HUES6 (cell line): ENCODE results near the gene USE1.

Experiments
- H3K27ac ChIP-seq: 2 replicates; pipeline ENCODE4 v1.7.0; 2013; ENCODE audit warnings: low read depth, mild to moderate bottlenecking, low read length, inconsistent platforms
- H3K27me3 ChIP-seq: 2 replicates; pipeline ENCODE4 v1.6.1; 2013; ENCODE audit warnings: low read length; ENCODE audit not compliant: control insufficient read depth, insufficient read depth
- H3K36me3 ChIP-seq: 2 replicates; pipeline ENCODE4 v1.6.1; 2013; ENCODE audit warnings: low read length; ENCODE audit not compliant: control insufficient read depth, insufficient read depth
- H3K4me1 ChIP-seq: 2 replicates; pipeline ENCODE4 v1.6.1; 2013; ENCODE audit warnings: low read length; ENCODE audit not compliant: control insufficient read depth, insufficient read depth
- H3K4me3 ChIP-seq: 2 replicates; pipeline ENCODE4 v1.5.1; 2013; ENCODE audit warnings: low read depth, low read length
- H3K9ac ChIP-seq: one replicate; pipeline ENCODE4 v1.6.1; 2013; ENCODE audit warnings: mild to moderate bottlenecking, low read length
- H3K9me3 ChIP-seq: 2 replicates; pipeline ENCODE4 v1.6.1; 2013; ENCODE audit warnings: low read depth, low read length; ENCODE audit not compliant: control insufficient read depth, insufficient read depth

USE1 gene

GRCh38 chr19:17215127-17215971 lies at the start of gene USE1:
Gene USE1 (plus strand): TSS chr19:17215357. CDS start chr19:17215406, 49 bp downstream.
- Histone ChIP-seq H3K27ac (peak within 1 kb of the TSS; percentile 94), H3K27me3 (no peaks in the 10 kb centered on the region), H3K4me1 (peaks cover 11% of the 10 kb centered on the region; the same call in 1 of the 2 replicates), H3K4me3 (peak within 1 kb of the TSS; percentile 85), H3K9me3 (no peaks in the 10 kb centered on the region), H3K9ac (peak within 1 kb of the TSS; percentile 94), H3K36me3 (peaks cover 36% of the 10 kb centered on the region)

- Histone ChIP-seq H3K9ac (no peak overlapping the region), H3K4me1 (no peaks in the 10 kb centered on the region), H3K4me3 (no peak overlapping the region), H3K27ac (no peak overlapping the region), H3K36me3 (peaks cover 82% of the 10 kb centered on the region), H3K9me3 (peaks cover 5% of the 10 kb centered on the region; the same call in 1 of the 2 replicates), H3K27me3 (no peaks in the 10 kb centered on the region)
These were observed 49.4 kb upstream of the USE1 start for GRCh38 chr19:17165715-17166114.

- peaks cover 81% of the 10 kb centered on the region for H3K36me3 ChIP-seq
These were observed 44.4 kb upstream of the USE1 start for GRCh38 chr19:17170538-17171297.

GRCh38 chr19:17171874-17172273 lies 43.3 kb upstream of the USE1 start:
- no peak overlapping the region for H3K4me3 ChIP-seq

More at GRCh38 chr19:17170538-17171297, 44.4 kb upstream of the USE1 start:
- H3K27me3 ChIP-seq: no peaks in the 10 kb centered on the region
- no peak overlapping the region for H3K4me3 ChIP-seq
- H3K9me3 ChIP-seq: no peaks in the 10 kb centered on the region
- no peak overlapping the region for H3K9ac ChIP-seq
- H3K4me1 ChIP-seq: no peaks in the 10 kb centered on the region
- H3K27ac ChIP-seq: no peak overlapping the region

GRCh38 chr19:17172624-17173345 lies 42.4 kb upstream of the USE1 start:
- Histone ChIP-seq H3K9me3 (no peaks in the 10 kb centered on the region), H3K4me1 (no peaks in the 10 kb centered on the region), H3K4me3 (no peak overlapping the region), H3K27ac (no peak overlapping the region), H3K27me3 (no peaks in the 10 kb centered on the region), H3K36me3 (peaks cover 76% of the 10 kb centered on the region), H3K9ac (no peak overlapping the region)

More at GRCh38 chr19:17171874-17172273, 43.3 kb upstream of the USE1 start:
- H3K27me3 ChIP-seq: no peaks in the 10 kb centered on the region
- H3K9ac ChIP-seq: no peak overlapping the region
- H3K4me1 ChIP-seq: no peaks in the 10 kb centered on the region
- H3K27ac ChIP-seq: no peak overlapping the region
- peaks cover 75% of the 10 kb centered on the region for H3K36me3 ChIP-seq
- no peaks in the 10 kb centered on the region for H3K9me3 ChIP-seq

GRCh38 chr19:17178291-17178690 lies 36.9 kb upstream of the USE1 start:
- peaks cover 38% of the 10 kb centered on the region for H3K36me3 ChIP-seq
- no peak overlapping the region for H3K4me3 ChIP-seq
- no peak overlapping the region for H3K27ac ChIP-seq
- no peak overlapping the region for H3K9ac ChIP-seq
- H3K4me1 ChIP-seq: peaks cover 10% of the 10 kb centered on the region
- H3K27me3 ChIP-seq: no peaks in the 10 kb centered on the region
- H3K9me3 ChIP-seq: no peaks in the 10 kb centered on the region

GRCh38 chr19:17180997-17181702 lies 34.0 kb upstream of the USE1 start:
- no peak overlapping the region for H3K27ac ChIP-seq
- H3K9ac ChIP-seq: no peak overlapping the region
- H3K36me3 ChIP-seq: peaks cover 46% of the 10 kb centered on the region
- H3K9me3 ChIP-seq: no peaks in the 10 kb centered on the region
- no peak overlapping the region for H3K4me3 ChIP-seq
- peaks cover 10% of the 10 kb centered on the region for H3K4me1 ChIP-seq
- no peaks in the 10 kb centered on the region for H3K27me3 ChIP-seq

GRCh38 chr19:17183271-17183761 lies 31.8 kb upstream of the USE1 start:
- Histone ChIP-seq H3K27ac (no peak overlapping the region), H3K36me3 (peaks cover 47% of the 10 kb centered on the region), H3K9ac (no peak overlapping the region)

GRCh38 chr19:17183858-17184321 lies 31.3 kb upstream of the USE1 start:
- H3K27me3 ChIP-seq: no peaks in the 10 kb centered on the region
- H3K27ac ChIP-seq: no peak overlapping the region
- H3K9ac ChIP-seq: no peak overlapping the region
- H3K4me3 ChIP-seq: no peak overlapping the region
- H3K36me3 ChIP-seq: peaks cover 47% of the 10 kb centered on the region
- H3K9me3 ChIP-seq: no peaks in the 10 kb centered on the region
- H3K4me1 ChIP-seq: peaks cover 10% of the 10 kb centered on the region

More at GRCh38 chr19:17183271-17183761, 31.8 kb upstream of the USE1 start:
- H3K4me1 ChIP-seq: peaks cover 10% of the 10 kb centered on the region
- no peak overlapping the region for H3K4me3 ChIP-seq
- no peaks in the 10 kb centered on the region for H3K9me3 ChIP-seq
- no peaks in the 10 kb centered on the region for H3K27me3 ChIP-seq

GRCh38 chr19:17184371-17184841 lies 30.8 kb upstream of the USE1 start:
- Histone ChIP-seq H3K27ac (no peak overlapping the region), H3K36me3 (peaks cover 52% of the 10 kb centered on the region), H3K4me3 (no peak overlapping the region), H3K9ac (no peak overlapping the region), H3K27me3 (no peaks in the 10 kb centered on the region), H3K4me1 (peaks cover 10% of the 10 kb centered on the region), H3K9me3 (no peaks in the 10 kb centered on the region)
